GM18526 (cell line): ENCODE data around the gene EPHA2.

ENCODE experiments used
- POLR2A ChIP-seq: IDR thresholded peaks from 3 replicates; pipeline ENCODE4 v1.6.1; 2011; ENCODE audit not compliant: insufficient read length; ENCODE audit errors: extremely low read depth

Gene EPHA2

DNA sequence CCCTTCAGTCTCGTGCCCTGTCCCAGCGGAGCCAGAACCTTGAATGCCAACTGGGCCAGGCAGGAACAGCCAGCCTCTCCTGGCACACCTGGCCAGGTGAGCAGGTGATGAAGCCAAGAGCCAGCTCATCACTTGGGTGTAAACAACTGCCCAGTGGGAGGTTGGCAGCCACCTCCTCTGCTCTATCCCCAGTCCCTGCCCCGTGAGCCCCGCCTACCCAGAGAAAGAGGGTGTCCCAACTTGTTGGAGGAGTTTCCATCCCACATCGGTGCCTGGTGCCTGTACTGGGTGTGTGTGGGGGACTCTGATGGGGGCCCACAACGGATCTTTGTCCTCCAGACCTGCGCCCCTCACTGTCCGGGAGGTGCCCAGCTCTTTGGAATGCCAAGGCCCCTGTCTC, 64.6 kb downstream of the EPHA2 start:
- TF ChIP-seq POLR2A, result no peak

DNA sequence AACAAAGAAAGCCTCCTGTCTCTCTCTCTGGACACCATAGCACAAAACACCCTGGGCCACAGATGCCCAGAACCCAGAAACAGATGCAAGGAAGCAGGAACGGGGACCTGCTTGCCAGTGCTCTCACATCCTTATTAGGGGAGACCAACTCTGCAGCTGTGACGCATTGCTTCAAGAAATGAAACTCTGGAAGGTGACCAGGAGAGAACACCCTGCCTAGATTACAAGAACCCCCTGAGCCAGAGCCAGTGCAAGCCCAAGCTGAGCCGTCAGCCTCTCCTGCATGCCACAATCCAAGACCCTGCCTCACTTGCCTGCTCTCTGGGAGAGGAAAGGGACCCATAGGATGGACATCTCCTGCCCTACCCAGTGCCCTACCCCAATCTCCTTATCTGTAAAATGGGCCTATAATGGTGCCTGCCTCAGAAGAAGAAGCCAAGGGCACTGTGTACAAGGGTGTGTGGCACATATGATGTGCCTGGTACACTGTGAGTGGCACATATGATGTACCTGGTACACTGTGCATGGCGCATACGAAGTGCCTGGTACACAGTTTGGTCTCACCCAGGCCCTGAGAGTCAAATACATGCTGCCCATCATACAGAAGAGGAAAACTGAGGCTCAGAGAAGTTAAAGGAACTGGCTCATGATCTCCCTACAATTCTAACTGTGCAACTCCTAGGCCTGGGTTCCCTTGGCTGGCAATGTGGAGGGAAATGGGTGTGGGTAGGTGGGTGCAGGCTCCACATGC, 65.6 kb downstream of the EPHA2 start:
- no peak for TF ChIP-seq POLR2A

DNA sequence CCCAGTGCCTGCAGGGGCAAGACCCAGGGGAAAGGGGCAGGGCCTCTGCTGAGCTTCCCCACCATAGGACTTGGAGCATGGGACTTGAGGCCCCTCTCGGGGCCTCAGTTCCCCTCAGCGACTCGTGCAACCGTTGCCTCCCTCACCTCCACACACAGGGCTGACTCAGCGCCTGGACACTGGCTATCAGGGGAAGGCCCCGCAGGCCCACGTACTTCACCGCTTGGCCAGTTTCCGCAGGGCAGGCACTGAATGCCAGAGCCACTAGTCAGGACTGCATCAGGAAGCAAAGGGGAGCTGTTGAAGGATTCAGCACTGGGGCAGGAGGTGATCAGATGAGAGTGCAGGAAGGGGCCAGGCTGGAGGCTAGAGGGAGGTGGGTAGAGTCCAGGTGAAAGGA, 66.9 kb downstream of the EPHA2 start:
- TF ChIP-seq POLR2A, result no peak

GRCh38 chr1:16088351-16088911, 67.4 kb downstream of the EPHA2 start:
- no peak for TF ChIP-seq POLR2A

- no peak for TF ChIP-seq POLR2A
Measured at GRCh38 chr1:16087733-16088132, 68.1 kb downstream of the EPHA2 start.

GRCh38 chr1:16085522-16085921, 70.3 kb downstream of the EPHA2 start:
- TF ChIP-seq POLR2A, result no peak

DNA sequence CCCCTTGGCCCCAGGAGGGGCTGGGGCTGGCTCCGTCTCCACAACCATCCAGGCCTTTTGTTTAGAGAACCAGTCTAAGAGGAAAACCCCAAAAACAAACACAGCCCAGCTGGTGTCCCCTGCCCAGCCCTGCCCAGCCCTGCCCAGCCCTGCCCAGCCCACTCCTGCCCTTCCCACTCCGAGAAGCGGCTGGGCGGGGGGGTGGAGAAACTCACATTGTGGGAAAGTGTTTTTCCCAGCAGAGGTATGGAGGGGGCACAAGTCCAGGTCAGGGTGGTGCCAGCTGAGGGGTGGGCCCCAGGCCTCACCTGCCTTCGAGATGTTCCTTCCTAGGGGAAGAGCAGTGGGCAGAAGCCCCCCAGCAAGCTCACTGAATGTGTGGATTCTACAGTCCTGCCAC, 72.4 kb downstream of the EPHA2 start:
- no peak for TF ChIP-seq POLR2A

- no peak for TF ChIP-seq POLR2A
Measured at GRCh38 chr1:16082283-16083038, 73.4 kb downstream of the EPHA2 start.

DNA sequence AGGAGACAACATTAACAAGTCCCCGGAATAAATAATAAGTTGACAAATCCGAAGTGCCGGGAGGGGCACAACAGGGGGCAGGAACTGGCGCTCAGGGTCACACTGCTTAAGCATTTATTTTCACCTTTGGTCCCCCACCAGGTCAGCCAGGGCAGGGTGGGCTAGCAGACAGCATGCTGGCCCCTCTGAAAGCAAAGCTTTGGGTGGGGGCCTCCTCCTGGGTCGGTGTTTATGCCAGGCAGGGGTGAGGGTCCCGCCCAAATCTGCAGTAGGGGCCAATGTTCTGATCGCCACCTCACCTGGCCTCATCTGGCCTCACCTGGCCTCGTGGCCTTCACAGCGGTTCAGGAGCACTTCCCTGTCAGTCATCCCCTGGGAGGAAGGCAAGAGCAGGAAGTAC, 74.2 kb downstream of the EPHA2 start:
- no peak for TF ChIP-seq POLR2A

DNA sequence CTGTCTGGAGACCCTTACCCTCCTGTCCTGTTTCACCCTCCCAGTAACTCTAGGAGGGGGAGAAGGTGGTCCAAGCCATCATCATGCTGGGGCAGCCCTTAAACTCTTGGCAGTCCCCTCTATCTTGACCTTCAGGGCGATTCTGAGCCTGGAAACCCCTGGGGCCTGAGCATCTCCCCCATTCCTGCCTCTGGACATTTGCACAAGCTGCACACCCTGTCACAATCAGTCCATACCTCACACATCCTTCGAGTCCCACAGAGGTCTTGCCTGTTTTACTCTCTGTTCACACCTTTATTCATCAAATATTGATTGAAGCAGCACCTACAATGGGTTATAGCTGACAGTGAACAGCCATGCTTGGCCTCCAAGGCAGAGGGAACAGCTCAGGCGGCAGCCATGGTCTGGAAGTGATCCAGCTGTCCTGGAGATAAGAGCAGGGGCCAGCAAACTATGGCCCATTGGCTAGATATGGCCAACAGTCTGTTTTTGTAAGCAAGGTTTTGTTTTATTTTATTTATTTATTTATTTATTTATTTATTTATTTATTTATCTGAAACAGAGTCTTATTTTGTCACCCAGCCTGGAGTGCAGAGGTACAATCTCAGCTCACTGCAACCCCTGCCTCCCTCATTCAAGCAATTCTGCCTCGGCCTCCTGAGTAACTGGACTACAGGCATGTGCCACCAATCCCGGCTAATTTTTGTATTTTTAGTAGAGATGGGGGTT, 75.3 kb downstream of the EPHA2 start:
- no peak for TF ChIP-seq POLR2A

DNA sequence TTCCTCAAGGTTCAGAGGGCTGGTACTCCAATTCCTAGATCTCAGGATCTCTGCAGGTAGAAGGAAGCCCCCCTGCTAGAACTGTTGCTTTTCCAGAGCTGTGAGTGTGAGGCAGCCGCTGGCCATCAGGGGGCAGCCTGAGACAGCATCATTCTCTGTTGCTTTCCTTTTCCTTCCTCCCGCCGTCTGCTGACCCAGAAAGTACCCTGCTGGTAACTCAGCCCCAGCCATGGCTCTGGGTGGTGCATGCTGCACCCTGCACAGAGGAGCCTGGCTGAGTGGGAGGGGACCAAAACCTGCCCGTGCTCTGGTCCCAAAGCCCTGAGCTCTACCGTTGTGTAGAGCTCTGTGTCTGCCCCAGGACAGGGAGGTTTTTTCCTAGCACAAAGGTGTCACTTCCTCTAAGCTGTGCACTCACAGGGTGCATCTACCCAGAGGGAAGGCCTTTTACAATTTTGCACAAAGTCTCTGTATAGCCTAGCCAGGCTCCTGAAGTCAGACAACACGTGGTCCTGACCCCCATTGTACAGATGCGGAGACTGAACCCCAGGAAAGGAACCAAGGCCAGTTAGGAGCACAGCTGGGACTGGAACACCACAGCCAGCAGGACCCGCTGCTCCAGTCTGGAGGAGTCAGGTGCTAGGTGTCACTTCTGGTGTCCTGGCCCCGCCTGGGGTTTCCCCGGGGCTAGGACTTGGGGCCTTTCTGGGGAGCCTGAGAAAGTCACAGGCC, 76.8 kb downstream of the EPHA2 start:
- TF ChIP-seq POLR2A, result no peak

GRCh38 chr1:16077406-16078245, 78.2 kb downstream of the EPHA2 start:
- TF ChIP-seq POLR2A, result no peak

DNA sequence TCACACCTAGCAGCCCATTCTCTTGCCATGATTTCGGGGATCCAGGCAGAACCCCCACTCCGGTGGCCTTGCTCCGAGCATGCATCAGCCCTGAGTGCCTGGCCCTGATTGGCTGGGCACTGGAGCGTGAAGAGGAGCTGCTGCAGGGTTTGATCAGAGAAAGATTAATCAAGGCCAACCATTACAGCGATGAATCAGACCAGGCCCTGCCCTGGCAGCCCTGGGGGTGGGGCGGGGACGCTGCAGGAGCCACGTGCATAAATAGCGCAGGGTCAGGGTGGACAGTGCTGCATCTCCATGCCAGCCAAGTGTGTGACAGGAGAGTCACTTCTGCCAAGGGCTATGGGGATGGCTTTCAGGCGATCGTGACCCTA, 79.0 kb downstream of the EPHA2 start:
- no peak for TF ChIP-seq POLR2A
